Measurements from ENCODE around the gene DTX3L. TPM values are rescaled to one million over a fixed set of nuclear protein-coding genes. Genes with fewer than 3 reads are reported as not detected.

The DTX3L gene
- total RNA-seq, 1 donor from 2014 or later, result 82.2 TPM

DNA sequence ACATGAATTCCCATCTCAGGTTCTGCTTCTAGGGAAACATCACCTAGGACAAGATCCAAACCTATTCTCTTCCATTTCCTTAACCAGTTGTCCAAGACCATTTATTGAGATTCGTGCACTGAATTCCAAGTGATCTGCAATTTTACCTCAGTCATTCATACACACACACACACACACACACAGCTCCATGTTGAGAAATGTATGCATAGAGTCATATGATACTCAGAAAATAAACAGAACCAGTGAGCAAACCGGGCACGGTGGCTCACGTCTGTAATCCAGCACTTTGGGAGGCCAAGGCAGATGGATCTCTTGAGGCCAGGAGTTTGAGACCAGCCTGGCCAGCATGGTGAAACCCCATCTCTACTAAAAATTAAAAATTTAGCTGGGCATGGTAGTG, 43.3 kb upstream of the DTX3L start:
- TF ChIP-seq, protein P1, sequence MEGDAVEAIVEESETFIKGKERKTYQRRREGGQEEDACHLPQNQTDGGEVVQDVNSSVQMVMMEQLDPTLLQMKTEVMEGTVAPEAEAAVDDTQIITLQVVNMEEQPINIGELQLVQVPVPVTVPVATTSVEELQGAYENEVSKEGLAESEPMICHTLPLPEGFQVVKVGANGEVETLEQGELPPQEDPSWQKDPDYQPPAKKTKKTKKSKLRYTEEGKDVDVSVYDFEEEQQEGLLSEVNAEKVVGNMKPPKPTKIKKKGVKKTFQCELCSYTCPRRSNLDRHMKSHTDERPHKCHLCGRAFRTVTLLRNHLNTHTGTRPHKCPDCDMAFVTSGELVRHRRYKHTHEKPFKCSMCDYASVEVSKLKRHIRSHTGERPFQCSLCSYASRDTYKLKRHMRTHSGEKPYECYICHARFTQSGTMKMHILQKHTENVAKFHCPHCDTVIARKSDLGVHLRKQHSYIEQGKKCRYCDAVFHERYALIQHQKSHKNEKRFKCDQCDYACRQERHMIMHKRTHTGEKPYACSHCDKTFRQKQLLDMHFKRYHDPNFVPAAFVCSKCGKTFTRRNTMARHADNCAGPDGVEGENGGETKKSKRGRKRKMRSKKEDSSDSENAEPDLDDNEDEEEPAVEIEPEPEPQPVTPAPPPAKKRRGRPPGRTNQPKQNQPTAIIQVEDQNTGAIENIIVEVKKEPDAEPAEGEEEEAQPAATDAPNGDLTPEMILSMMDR (IDR thresholded peaks at IDR 0.05), result no peak
- H3K4me3 ChIP-seq, result no peak overlapping the region
- H3K36me3 ChIP-seq, result no peaks in the 10 kb centered on the region
- H3K27me3 ChIP-seq (ENCODE audit: low read depth), result no peaks in the 10 kb centered on the region
- ATAC-seq (no peak), DNase-seq (no peak)
- intact Hi-C loops (cut with DNase I), result no loop called here
- no peak overlapping the region for H3K27ac ChIP-seq
- H3K9me3 ChIP-seq, result no peaks in the 10 kb centered on the region
- no peaks in the 10 kb centered on the region for H3K4me1 ChIP-seq

DNA sequence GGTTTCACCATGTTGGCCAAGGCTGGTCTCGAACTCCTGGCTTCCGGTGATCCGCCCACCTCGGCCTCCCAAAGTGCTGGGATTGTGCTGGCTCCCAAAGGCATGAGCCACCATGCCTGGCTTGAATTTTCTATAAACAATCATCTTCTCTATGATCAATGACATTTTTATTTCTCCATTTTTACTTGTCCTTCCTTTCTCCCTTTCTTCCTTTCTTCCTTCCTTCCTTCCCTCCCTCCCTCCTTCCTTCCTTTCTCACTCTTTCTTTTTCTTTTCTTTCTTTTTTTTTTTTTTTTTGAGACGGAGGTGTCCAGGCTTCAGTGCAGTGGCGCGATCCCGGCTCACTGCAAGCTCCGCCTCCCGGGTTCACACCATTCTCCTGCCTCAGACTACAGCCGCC, 40.8 kb upstream of the DTX3L start:
- Histone ChIP-seq H3K36me3 (peaks cover 17% of the 10 kb centered on the region), H3K27ac (no peak overlapping the region), H3K4me1 (no peaks in the 10 kb centered on the region), H3K27me3 (ENCODE audit: low read depth) (no peaks in the 10 kb centered on the region), H3K4me3 (no peak overlapping the region), H3K9me3 (no peaks in the 10 kb centered on the region)
- TF ChIP-seq, protein P1 (IDR thresholded peaks at IDR 0.05), result no peak
- intact Hi-C loops (cut with DNase I), result no loop called here
- ATAC-seq (no peak), DNase-seq (no peak)

DNA sequence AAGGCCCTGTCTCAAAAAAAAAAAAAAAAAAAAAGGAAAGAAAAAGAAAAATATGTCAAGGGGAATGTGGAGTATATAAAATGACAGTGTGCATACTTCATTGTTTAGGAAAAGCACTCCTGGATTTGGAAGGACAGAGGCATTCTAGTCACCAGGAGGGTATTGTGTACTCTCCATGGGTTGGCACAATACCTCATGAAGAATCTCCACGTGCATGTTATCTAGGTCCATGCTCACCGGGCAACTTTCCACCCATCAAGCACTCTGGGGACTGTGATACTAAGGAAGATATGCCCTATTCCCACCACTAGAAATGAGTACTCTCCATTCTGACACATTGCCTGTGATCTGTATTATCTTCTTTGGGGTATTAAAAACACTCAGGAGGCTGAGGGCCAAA, 34.0 kb upstream of the DTX3L start:
- H3K36me3 ChIP-seq, result peaks cover 82% of the 10 kb centered on the region
- intact Hi-C loops (cut with DNase I), result no loop called here

DNA sequence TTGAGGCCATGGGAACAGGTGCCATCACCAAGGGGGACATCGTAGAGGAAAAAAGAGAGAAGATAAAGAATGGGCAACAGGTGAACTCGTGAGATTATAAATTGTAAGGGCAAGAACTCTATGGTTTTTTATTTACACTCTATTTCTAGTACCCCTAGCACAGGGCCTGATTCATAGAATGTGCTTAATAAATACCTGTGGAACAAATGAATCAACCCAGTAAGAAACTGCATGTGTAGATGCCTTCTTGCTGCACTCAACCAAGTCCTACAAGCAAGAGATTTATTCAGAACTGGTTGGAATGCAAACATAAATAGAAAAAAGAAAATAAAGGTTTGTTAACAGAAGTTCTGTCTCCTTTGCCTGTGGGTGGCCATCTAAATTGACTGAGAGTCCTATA, 30.7 kb upstream of the DTX3L start:
- intact Hi-C loops (cut with DNase I), result no loop called here
- Histone ChIP-seq H3K27ac (no peak overlapping the region), H3K27me3 (ENCODE audit: low read depth) (no peaks in the 10 kb centered on the region), H3K36me3 (peaks cover 95% of the 10 kb centered on the region), H3K9me3 (no peaks in the 10 kb centered on the region), H3K4me1 (peaks cover 5% of the 10 kb centered on the region), H3K4me3 (no peak overlapping the region)
- DNase-seq (no peak), ATAC-seq (no peak)
- TF ChIP-seq, protein P1 (IDR thresholded peaks at IDR 0.05), result no peak

More for the DNA sequence above, 34.0 kb upstream of the DTX3L start:
- Histone ChIP-seq H3K4me1 (no peaks in the 10 kb centered on the region), H3K9me3 (no peaks in the 10 kb centered on the region), H3K27me3 (ENCODE audit: low read depth) (no peaks in the 10 kb centered on the region), H3K4me3 (no peak overlapping the region), H3K27ac (no peak overlapping the region)
- DNase-seq, result no peak
- no peak for ATAC-seq
- TF ChIP-seq, protein P1 (IDR thresholded peaks at IDR 0.05), result no peak

DNA sequence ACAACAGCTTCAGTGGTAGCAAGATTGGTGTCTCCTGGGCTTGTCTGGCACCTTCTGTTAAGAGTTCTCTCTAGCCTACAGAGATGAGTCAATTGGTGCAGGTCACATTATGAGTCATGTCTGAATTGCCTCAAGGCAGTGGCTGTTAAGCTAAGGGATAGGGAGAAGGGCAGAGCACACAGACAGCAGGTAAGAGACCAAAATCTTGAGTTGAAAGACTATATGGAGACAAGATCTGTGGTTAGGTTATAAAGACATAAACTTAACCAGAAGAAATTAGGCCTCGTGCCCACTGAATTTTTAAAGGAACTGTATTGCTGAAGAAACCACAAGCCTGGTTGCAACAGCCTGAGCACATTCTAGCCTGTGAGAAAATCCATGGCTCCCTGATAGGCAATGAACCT, 30.2 kb upstream of the DTX3L start:
- ATAC-seq (peak in 1 of 2 donors; percentile 50), DNase-seq (no peak)
- no peaks in the 10 kb centered on the region for H3K27me3 ChIP-seq (ENCODE audit: low read depth)
- no peaks in the 10 kb centered on the region for H3K9me3 ChIP-seq
- peaks cover 5% of the 10 kb centered on the region for H3K4me1 ChIP-seq
- intact Hi-C loops (cut with DNase I), result no loop called here
- H3K27ac ChIP-seq, result no peak overlapping the region
- TF ChIP-seq, protein P1 (IDR thresholded peaks at IDR 0.05), result no peak
- no peak overlapping the region for H3K4me3 ChIP-seq
- peaks cover 94% of the 10 kb centered on the region for H3K36me3 ChIP-seq
